ENCODE results near the gene MRPL57. TPM values are rescaled to one million over a fixed set of nuclear protein-coding genes. Genes with fewer than 3 reads are reported as not detected.
"Not testable (repeated sequence)": the region's sequence is repeated elsewhere in the genome, so short reads cannot be mapped to it uniquely, and the experiment has no call there.

The MRPL57 gene
- total RNA-seq, 5 donors from 2014 or later (not counting 1 experiment from before 2014, with no cell fraction given), result 11.0 to 18.6 (median 16.4) TPM

DNA sequence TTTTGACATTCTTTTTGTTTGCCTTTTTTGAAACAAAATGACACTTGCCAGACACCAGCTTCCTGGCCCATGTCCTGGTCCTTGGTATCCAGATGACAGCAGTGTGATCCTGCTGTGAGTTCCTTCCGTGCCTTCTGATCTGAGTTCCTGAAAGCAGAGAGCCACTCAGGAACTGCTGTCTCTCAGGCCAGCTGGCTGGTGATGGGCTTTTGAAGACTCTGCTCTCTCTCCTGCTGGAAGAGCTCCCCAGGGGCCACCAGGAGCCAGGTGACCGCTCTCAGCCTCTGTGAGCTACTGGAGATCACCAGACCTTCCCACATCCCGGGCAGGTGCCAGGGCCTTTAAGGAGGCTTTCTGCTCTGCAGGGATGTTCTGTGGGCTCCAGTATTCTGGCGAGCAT lies 21.9 kb downstream of the MRPL57 start:
- H3K27ac Mint-ChIP-seq; H3K4me3 Mint-ChIP-seq; POLR2A ChIA-PET; H3K4me1 ChIP-seq (ENCODE audit: control insufficient read depth in 1 of 2, extremely low read depth in 1 of 2, insufficient read depth in 2 of 2, low read length in 2 of 2); H3K36me3 Mint-ChIP-seq; H3K4me3 ChIP-seq (ENCODE audit: control insufficient read depth in 1 of 2, extremely low read depth in 1 of 2, low read length in 1 of 2); DNase-seq; ATAC-seq (replicated peaks in 1 of 4); H3K4me1 Mint-ChIP-seq; H3K36me3 ChIP-seq (ENCODE audit: control insufficient read depth in 2 of 2, extremely low read depth in 1 of 2, insufficient read depth in 1 of 2, low read length in 1 of 2); H3K9me3 ChIP-seq; H3K9me3 Mint-ChIP-seq; H3K27ac ChIP-seq (ENCODE audit: low read length): not testable (repeated sequence)
- H3K27me3 ChIP-seq (replicated peaks in 1 of 2; ENCODE audit: control insufficient read depth in 2 of 2, extremely low read depth in 1 of 2, insufficient read depth in 2 of 2, low read length in 1 of 2), result peaks cover 0 to 14% of the 10 kb centered on the region in 2 experiments
- CTCF ChIA-PET, result interaction anchor here in 1 of 2 donors (0.5 kb wide), 1 partner anchor 87 kb away, joined by 4 read pairs; no protein-coding TSS in a partner anchor
- H3K27me3 Mint-ChIP-seq, result peaks cover 4 to 12% of the 10 kb centered on the region in 2 donors
- WGBS (ENCODE audit: insufficient coverage), result 100% methylated on average over 2 of the region's 4 CpGs

DNA sequence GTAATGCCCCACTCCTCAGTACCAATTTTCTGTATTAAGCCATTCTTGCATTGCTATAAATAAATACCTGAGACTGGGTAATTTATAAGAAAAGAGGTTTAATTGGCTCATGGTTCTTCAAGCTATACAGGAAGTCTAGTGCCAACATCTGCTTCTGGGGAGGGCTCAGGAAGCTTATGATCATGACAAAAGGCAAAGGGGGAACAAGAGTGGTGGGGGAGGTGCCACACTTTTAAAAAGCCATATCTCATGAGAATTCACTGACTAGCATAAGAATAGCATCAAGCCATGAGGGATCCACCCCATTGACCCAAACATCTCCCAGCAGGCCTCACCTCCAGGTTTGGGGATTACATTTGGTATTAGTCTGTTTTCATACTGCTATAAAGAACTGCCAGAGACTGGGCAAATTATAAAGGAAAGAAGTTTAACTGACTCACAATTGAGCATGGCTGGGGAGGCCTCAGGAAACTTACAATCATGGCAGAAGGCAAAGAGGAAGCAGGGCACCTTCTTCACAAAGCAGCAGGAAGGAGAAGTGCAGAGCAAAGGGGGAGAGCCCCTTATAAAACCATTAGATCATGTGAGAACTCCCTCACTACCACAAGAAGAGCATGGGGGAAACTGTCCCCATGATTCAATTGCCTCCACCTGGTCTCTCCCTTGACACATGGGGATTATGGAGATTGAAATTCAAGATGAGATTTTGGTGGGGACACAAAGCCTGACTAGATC lies 25.2 kb downstream of the MRPL57 start:
- H3K4me1 Mint-ChIP-seq; H3K27ac ChIP-seq (ENCODE audit: low read length); H3K4me3 Mint-ChIP-seq; H3K36me3 Mint-ChIP-seq; POLR2A ChIA-PET; H3K27ac Mint-ChIP-seq; H3K9me3 Mint-ChIP-seq; DNase-seq; H3K4me3 ChIP-seq (ENCODE audit: control insufficient read depth in 1 of 2, extremely low read depth in 1 of 2, low read length in 1 of 2); H3K36me3 ChIP-seq (ENCODE audit: control insufficient read depth in 2 of 2, extremely low read depth in 1 of 2, insufficient read depth in 1 of 2, low read length in 1 of 2); CTCF ChIA-PET; H3K4me1 ChIP-seq (ENCODE audit: control insufficient read depth in 1 of 2, extremely low read depth in 1 of 2, insufficient read depth in 2 of 2, low read length in 2 of 2); ATAC-seq (replicated peaks in 1 of 4); H3K9me3 ChIP-seq: not testable (repeated sequence)
- peaks cover 0 to 14% of the 10 kb centered on the region in 2 experiments for H3K27me3 ChIP-seq (replicated peaks in 1 of 2; ENCODE audit: control insufficient read depth in 2 of 2, extremely low read depth in 1 of 2, insufficient read depth in 2 of 2, low read length in 1 of 2)
- peaks cover 4 to 12% of the 10 kb centered on the region in 2 donors for H3K27me3 Mint-ChIP-seq

DNA sequence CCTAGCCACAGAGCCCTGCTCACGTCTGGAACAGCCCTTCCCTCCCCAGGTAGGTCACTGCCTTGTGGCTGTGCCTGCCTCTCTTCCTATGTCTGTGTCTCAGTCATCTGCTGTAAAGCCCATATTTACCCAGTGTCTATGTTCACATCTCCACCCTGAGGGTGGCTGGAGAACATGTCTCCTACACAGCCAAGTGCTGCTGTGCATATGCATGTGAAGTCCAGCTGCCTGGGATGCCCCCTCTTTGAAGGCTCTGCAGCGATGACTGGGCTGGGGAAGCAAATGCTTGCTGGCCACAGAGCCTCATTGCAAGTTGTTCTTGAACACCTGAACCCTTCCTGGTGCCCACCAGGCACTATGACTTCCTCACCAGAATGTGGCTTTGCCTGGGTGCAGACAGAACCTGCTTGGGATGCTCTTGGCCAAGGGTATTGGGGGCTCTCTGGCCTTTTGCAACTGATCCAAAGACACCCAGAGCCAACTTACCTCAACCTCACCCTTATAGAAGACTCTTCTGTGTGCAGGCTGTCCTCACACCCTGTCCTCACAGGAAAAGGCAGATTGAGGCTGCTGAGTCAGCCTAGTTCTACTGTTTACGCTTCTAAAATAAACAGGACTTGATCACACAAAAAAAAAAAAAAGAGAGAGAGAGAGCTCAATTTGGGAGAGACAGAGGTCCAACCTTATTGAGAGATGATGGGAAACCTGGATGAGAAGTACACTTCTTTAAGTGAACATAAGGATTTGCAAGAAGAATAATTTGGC lies 26.5 kb downstream of the MRPL57 start:
- no peaks in the 10 kb centered on the region for H3K36me3 Mint-ChIP-seq
- WGBS (ENCODE audit: insufficient coverage), result 53% methylated on average over 2 of the region's 3 CpGs
- peaks cover 0 to 6% (median 0%) of the 10 kb centered on the region in 3 donors for H3K9me3 Mint-ChIP-seq
- peaks cover 2 to 5% of the 10 kb centered on the region in 2 donors for H3K27me3 Mint-ChIP-seq
- DNase-seq, result no peak
- no peak overlapping the region for H3K27ac ChIP-seq (ENCODE audit: low read length)
- no peak overlapping the region for H3K4me3 ChIP-seq (ENCODE audit: control insufficient read depth in 1 of 2, extremely low read depth in 1 of 2, low read length in 1 of 2)
- no peak overlapping the region for H3K4me3 Mint-ChIP-seq
- no peak overlapping the region for H3K27ac Mint-ChIP-seq
- H3K4me1 ChIP-seq (ENCODE audit: control insufficient read depth in 1 of 2, extremely low read depth in 1 of 2, insufficient read depth in 2 of 2, low read length in 2 of 2), result no peaks in the 10 kb centered on the region
- no peaks in the 10 kb centered on the region for H3K36me3 ChIP-seq (ENCODE audit: control insufficient read depth in 2 of 2, extremely low read depth in 1 of 2, insufficient read depth in 1 of 2, low read length in 1 of 2)
- ATAC-seq (replicated peaks in 1 of 4), result no peak
- no peaks in the 10 kb centered on the region for H3K4me1 Mint-ChIP-seq
- POLR2A ChIA-PET, result no interaction called here
- no peaks in the 10 kb centered on the region for H3K9me3 ChIP-seq
- CTCF ChIA-PET, result no interaction called here
- peaks cover 0 to 14% of the 10 kb centered on the region in 2 experiments for H3K27me3 ChIP-seq (replicated peaks in 1 of 2; ENCODE audit: control insufficient read depth in 2 of 2, extremely low read depth in 1 of 2, insufficient read depth in 2 of 2, low read length in 1 of 2)

DNA sequence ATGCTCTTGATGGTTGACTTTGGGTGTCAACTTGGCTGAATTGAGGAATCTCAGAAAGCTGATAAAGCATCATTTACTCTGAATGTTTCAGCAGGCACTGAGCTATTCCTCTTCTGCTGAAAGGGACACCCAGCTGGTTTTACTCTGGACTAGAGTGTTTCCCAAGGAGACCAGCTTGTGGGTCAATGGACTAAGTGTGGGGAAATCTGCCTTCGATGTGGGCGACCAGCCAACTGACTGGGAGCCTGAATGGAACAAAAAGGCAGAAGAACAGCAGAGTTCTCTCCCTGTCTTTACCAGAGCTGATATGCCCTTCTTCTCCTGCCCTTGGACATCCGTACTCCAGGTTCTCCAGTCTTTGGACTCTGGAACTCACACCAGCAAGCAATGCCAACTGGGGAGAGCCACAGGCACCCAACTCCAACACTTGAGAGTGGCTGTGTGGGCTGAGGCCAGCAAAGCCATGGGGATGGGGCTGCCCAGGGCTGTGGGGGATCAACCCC lies 32.2 kb downstream of the MRPL57 start:
- 94% methylated on average over 3 of the region's 3 CpGs for WGBS (ENCODE audit: insufficient coverage)

DNA sequence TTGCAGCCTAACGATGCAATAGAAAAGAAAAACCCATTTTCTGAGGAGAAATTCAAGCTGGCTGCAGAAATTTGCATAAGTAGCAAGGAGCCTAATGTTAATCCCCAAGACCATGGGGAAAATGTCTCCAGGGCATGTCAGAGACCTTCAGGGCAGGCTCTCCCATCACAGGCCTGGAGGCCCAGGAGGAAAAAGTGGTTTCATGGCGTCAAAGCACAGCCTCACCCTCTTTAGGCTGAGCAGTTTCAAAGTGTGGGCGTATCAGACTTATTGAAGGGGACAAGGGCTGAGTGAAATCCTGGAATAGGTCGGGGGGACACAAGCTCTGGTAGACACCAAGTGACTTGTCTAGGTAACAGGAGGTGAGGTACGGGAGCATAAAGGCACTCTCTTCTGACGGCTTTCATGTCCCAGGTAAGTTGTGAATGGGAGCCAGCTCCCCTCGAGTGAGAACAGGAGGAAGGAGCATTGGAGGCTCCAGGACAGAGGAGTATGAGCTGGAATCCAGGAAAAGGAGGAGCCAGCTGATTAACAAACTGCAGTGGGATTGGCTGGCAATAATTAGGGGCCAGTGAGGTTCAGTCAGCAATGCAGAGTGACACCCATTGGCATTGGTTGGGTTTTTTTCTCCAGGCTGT lies 35.8 kb downstream of the MRPL57 start:
- ChIA-PET CTCF (no interaction called here), POLR2A (no interaction called here)
- Histone ChIP-seq H3K27ac (ENCODE audit: low read length) (no peak overlapping the region), H3K36me3 (ENCODE audit: control insufficient read depth in 2 of 2, extremely low read depth in 1 of 2, insufficient read depth in 1 of 2, low read length in 1 of 2) (no peaks in the 10 kb centered on the region), H3K4me3 (ENCODE audit: control insufficient read depth in 1 of 2, extremely low read depth in 1 of 2, low read length in 1 of 2) (no peak overlapping the region), H3K9me3 (no peaks in the 10 kb centered on the region), H3K4me1 (ENCODE audit: control insufficient read depth in 1 of 2, extremely low read depth in 1 of 2, insufficient read depth in 2 of 2, low read length in 2 of 2) (no peaks in the 10 kb centered on the region), H3K27me3 (replicated peaks in 1 of 2; ENCODE audit: control insufficient read depth in 2 of 2, extremely low read depth in 1 of 2, insufficient read depth in 2 of 2, low read length in 1 of 2) (peaks cover 0 to 10% of the 10 kb centered on the region in 2 experiments)
- DNase-seq (no peak), ATAC-seq (replicated peaks in 1 of 4) (no peak)
- H3K4me1 Mint-ChIP-seq, result no peaks in the 10 kb centered on the region
- H3K27ac Mint-ChIP-seq, result no peak overlapping the region
- H3K27me3 Mint-ChIP-seq, result peaks cover 30 to 32% of the 10 kb centered on the region in 2 donors
- no peak overlapping the region for H3K4me3 Mint-ChIP-seq
- WGBS (ENCODE audit: insufficient coverage), result 85% methylated on average over 6 of the region's 7 CpGs
- no peaks in the 10 kb centered on the region for H3K36me3 Mint-ChIP-seq
- H3K9me3 Mint-ChIP-seq, result peaks cover 0 to 14% (median 13%) of the 10 kb centered on the region in 3 donors

More for the DNA sequence above, 32.2 kb downstream of the MRPL57 start:
- H3K27me3 Mint-ChIP-seq, result peaks cover 22 to 26% of the 10 kb centered on the region in 2 donors
- Histone ChIP-seq H3K36me3 (ENCODE audit: control insufficient read depth in 2 of 2, extremely low read depth in 1 of 2, insufficient read depth in 1 of 2, low read length in 1 of 2) (no peaks in the 10 kb centered on the region), H3K9me3 (no peaks in the 10 kb centered on the region), H3K4me1 (ENCODE audit: control insufficient read depth in 1 of 2, extremely low read depth in 1 of 2, insufficient read depth in 2 of 2, low read length in 2 of 2) (no peaks in the 10 kb centered on the region), H3K27ac (ENCODE audit: low read length) (no peak overlapping the region), H3K27me3 (replicated peaks in 1 of 2; ENCODE audit: control insufficient read depth in 2 of 2, extremely low read depth in 1 of 2, insufficient read depth in 2 of 2, low read length in 1 of 2) (peaks cover 0 to 10% of the 10 kb centered on the region in 2 experiments), H3K4me3 (ENCODE audit: control insufficient read depth in 1 of 2, extremely low read depth in 1 of 2, low read length in 1 of 2) (no peak overlapping the region)
- POLR2A ChIA-PET, result no interaction called here
- no peak overlapping the region for H3K27ac Mint-ChIP-seq
- CTCF ChIA-PET, result no interaction called here
- peaks cover 0 to 14% (median 13%) of the 10 kb centered on the region in 3 donors for H3K9me3 Mint-ChIP-seq
- no peaks in the 10 kb centered on the region for H3K36me3 Mint-ChIP-seq
- DNase-seq (no peak), ATAC-seq (replicated peaks in 1 of 4) (no peak)
- H3K4me1 Mint-ChIP-seq, result no peaks in the 10 kb centered on the region
- H3K4me3 Mint-ChIP-seq, result no peak overlapping the region

DNA sequence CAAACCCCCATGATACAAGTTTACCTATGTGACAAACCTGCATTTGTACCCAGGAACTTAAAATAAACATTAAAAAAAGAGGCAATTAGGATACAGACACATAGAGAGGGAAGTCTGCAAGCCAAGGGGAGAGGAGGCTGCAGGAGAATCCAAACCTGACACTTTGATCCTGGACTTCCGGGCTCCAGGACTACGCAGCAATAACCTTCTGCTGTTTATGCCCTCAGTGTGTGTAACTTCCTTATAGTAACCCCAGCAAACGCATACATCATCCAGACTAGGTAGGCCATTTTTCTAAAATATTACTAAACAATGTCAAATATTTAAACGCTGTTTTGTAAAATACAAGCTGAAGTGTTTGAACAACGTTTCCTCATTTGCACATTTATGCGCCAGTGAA lies 39.0 kb downstream of the MRPL57 start:
- ATAC-seq (replicated peaks in 1 of 4); H3K27me3 ChIP-seq (replicated peaks in 1 of 2; ENCODE audit: control insufficient read depth in 2 of 2, extremely low read depth in 1 of 2, insufficient read depth in 2 of 2, low read length in 1 of 2); H3K36me3 ChIP-seq (ENCODE audit: control insufficient read depth in 2 of 2, extremely low read depth in 1 of 2, insufficient read depth in 1 of 2, low read length in 1 of 2); H3K9me3 ChIP-seq; DNase-seq; H3K27ac Mint-ChIP-seq; H3K4me3 ChIP-seq (ENCODE audit: control insufficient read depth in 1 of 2, extremely low read depth in 1 of 2, low read length in 1 of 2); CTCF ChIA-PET; H3K4me1 ChIP-seq (ENCODE audit: control insufficient read depth in 1 of 2, extremely low read depth in 1 of 2, insufficient read depth in 2 of 2, low read length in 2 of 2); H3K4me3 Mint-ChIP-seq; H3K36me3 Mint-ChIP-seq; POLR2A ChIA-PET; H3K27ac ChIP-seq (ENCODE audit: low read length): not testable (repeated sequence)
- Mint-ChIP-seq H3K9me3 (peaks cover 0 to 14% (median 13%) of the 10 kb centered on the region in 3 donors), H3K4me1 (peaks cover 17 to 20% (median 18%) of the 10 kb centered on the region in 3 donors), H3K27me3 (peaks cover 27 to 30% of the 10 kb centered on the region in 2 donors)
- no CpG with 5 or more reads among the region's 6 CpGs for WGBS (ENCODE audit: insufficient coverage)

Data from T-cell (primary cell).